NCI-H1436 treated with DMSO at 0.1 percent for 48 hours (cell line): ENCODE data around the gene LATS1.

Source experiments
- DNase-seq: peaks from one replicate; lab custom pipeline; 2025; lab: John Stamatoyannopoulos, UW

Gene LATS1

DNA sequence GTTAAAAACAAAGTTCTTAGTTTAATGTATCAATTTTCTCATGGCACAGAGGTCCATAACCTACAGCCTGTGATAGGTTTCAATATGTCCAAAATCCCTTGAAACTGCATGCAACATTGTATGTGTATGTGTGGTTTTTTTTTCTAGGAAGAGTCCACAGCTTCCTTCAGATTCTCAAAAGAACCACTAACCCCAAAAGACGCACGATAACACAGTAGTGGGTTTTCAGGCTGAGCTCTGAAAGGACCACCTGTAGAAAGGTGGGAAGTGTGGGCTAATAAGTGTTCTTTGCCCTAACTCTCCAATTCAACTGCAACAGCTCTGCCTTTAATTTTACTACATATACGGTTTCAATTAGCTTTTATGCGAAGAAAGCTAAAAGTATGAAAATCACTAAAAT, 57.9 kb downstream of the LATS1 start:
- DNase-seq, result no peak

DNA sequence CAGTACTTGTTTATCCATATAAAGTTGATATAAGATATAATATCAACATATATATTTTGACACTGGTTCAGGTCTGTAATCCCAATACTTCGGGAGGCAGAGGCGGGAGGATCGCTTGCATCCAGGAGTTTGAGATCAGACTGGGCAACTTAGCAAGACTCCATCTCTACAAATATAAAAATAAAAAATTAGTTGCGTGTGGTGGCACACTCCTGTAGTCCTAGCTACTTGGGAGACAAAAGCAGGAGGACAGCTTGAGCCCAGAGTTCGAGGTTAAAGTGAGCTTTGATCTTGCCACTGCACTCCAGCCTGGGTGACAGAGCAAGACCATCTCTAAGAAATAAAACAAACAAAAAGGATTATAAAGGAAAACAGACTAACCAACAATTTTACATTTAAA, 60.5 kb downstream of the LATS1 start:
- no peak for DNase-seq

- DNase-seq, result no peak
Measured at GRCh38 chr6:149651056-149651455, 66.8 kb downstream of the LATS1 start.

GRCh38 chr6:149648148-149649145, 69.5 kb downstream of the LATS1 start, which contains the start of gene KATNA1:
Gene KATNA1 (minus strand): TSS chr6:149648714. CDS start chr6:149638547, 10,167 bp downstream.
- DNase-seq, result peak; percentile 47

DNA sequence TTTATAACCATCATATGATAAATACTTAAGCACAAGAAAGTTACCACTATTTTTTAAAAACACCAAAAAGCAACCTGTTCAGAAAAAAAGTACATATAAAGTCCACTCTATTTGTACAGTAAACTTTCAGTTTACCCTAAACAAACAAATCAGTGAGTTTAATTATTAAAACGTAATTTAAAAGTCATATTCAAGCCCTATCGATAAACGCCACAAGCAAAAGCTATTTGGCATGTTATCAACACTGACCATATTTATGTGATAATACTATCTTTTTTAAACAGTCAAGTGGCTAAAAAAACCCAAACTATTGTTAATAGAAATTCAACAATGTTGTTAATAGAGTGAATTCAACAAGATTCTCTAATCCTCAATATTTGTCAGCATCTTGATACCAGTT, 71.3 kb downstream of the LATS1 start:
- no peak for DNase-seq

DNA sequence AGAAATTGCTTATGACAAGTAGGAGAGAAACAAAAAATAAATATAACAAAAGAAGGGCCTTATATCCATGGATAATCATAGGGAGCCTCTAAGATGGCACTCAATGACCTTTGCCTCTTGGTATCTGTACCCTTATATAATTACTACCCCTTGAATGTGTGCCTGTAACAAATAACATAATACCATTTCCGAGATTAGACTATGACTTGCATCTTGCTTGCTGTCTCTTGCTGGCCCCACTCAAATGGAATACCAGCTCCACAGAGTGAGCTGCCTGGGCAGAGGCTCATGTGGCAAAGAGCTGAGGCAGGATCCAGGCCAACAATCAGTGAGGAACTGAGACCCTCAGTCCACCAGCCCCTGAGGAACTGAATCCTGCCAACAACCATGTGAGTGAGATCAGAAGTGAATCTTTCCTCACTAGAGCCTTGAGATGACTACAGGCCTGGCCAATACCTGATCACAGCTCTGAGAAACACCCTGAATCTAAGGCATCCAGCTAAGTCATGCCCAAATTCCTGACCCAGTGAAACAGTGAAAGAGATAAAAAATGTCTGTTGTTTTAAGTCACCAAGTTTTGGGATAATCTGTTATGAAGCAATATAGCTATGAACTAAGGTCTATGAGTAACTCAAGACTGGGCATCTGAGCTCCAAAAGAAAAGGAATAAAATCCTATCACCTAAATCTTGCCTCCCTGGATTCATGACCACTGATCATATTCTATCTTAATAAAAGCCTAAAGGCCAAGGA, 74.9 kb downstream of the LATS1 start:
- DNase-seq, result no peak

DNA sequence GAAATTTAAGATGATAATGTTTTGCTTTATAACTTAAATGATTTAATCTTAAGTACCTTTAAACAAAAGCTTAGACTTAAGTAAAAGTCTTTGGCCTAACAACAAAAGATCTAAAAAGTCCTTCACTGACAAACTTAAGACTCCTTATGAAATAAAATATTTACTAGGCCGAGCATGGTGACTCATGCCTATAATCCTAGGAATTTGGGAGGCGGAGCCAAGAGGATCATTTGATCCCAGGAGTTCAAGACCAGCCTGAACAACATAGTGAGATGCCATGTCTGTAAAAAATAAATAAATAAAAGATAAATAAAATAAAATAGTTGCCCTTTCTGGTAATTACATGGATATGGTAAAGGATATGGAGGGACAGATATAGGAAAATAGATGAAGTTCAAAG, 81.8 kb downstream of the LATS1 start:
- DNase-seq, result no peak

- DNase-seq, result no peak
Measured at GRCh38 chr6:149634315-149634714, 83.6 kb downstream of the LATS1 start.

DNA sequence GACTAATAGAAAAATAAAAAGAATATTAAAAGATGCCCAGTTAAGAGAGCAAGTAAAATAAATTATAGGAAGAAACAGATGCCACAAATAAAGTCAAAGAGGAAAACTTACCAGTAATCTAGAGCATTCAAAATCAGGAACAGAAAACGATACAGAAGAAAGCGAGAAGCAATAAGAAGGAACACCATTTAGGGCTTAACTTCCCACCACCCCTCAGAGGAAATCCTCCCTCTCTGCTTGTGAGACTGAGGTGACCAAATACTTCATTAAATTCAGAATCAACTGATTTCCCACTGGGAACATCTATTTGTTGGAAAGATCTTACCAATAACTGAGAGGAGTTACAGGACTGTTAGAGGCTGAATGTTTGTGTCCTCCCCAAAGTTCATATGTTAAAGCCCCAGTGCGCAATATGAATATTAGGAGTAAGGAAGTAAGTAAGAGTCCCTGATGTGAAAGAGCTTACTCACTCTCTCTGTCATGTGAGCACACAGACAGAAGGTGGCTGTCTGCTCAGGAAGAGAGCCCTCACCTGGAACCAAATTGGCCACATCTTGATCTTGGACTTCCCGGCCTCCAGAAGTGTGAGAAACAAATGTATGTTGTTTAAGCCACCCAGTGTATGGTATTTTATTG, 88.9 kb downstream of the LATS1 start:
- DNase-seq, result no peak

- no peak for DNase-seq
Measured at GRCh38 chr6:149627672-149628071, 90.2 kb downstream of the LATS1 start.

DNA sequence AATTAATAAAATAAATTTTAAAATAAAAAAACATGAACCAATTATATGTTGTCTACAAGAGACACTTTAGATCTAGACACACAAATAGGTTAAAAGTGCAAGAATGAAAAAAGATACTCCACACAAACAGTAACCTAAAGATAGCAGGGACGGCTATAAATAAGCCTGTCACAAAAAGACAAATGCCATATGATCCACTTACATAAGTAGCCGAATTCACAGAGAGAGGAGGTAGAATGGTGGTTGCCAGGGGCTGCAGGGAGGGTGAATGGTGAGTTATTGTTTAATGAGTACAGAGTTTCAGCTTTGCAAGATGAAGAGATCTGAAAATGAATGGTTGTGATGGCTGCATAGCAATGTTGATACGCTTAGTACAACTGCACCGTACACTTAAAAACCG, 102.1 kb downstream of the LATS1 start:
- DNase-seq, result no peak

DNA sequence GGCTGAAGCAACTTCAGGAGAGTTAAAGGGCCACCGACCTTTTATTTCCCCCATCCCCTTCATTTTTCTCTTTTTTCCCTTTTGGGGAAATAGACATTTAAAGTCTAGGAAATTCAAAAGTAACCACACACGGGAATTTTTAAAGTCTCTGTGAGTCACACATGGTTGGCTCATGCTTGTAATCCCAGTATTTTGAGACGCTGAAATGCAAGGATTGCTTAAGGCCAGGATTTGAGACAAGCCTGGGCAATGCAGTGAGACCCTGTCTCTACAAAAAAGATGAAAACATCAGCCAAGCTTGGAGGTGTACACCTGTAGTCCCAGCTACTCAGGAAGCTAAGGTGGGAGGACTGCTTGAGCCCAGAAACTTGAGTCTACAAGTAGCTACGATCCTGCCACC, 103.6 kb downstream of the LATS1 start:
- DNase-seq, result no peak

GRCh38 chr6:149608381-149608982, 109.4 kb downstream of the LATS1 start:
- no peak for DNase-seq
